Nephron progenitor cell (in vitro differentiated cells): ENCODE measurements around the gene ARPC5.

Experiments
- DNase-seq: peaks from one replicate; pipeline ENCODE4 v3.0.0; 2021
- H3K27ac Mint-ChIP-seq: 2 replicates; pipeline ENCODE4 v1.8.0; 2021; ENCODE audit warnings: mild to moderate bottlenecking, moderate library complexity, mixed read lengths
- H3K27me3 Mint-ChIP-seq: 2 replicates; pipeline ENCODE4 v1.8.0; 2021; ENCODE audit warnings: mild to moderate bottlenecking, low read depth, mixed read lengths; ENCODE audit not compliant: poor library complexity
- H3K36me3 Mint-ChIP-seq: 2 replicates; pipeline ENCODE4 v1.8.0; 2021; ENCODE audit warnings: low read depth, mixed read lengths
- H3K4me1 Mint-ChIP-seq: 2 replicates; pipeline ENCODE4 v1.8.0; 2021; ENCODE audit warnings: mixed read lengths
- H3K4me3 Mint-ChIP-seq: 2 replicates; pipeline ENCODE4 v1.8.0; 2021; ENCODE audit warnings: mild to moderate bottlenecking, moderate library complexity, mixed read lengths
- H3K9me3 Mint-ChIP-seq: 2 replicates; pipeline ENCODE4 v1.8.0; 2021; ENCODE audit warnings: mild to moderate bottlenecking, moderate library complexity, mixed read lengths
- TF ChIP-seq, protein P1 (sequence below): fragments of 200-600 bp; sonication (generic); IDR thresholded peaks from 2 replicates; pipeline ENCODE4 v1.5.0; 2021; ENCODE audit warnings: antibody characterized with exemption

Gene ARPC5

DNA sequence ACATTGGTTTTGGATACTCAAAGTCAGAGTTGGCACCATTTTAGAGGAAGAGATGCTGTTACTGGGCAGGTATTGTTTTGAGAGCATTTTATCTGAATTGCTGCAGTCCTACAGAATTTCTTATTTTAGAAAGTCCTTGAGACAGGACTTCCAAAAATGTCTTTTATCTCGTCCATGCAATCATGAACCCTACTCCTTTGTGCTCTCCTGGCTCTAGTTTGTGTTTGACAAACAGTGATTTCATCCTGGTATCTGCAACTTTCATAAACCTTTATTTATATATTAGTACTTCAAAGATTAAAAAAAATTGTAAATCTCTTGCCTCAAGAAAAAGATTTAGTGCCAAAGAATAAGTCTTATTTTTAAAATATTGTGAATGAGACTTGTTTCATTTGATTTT is 4.6 kb upstream of the ARPC5 start:
- Mint-ChIP-seq H3K4me3 (no peak overlapping the region), H3K27ac (no peak overlapping the region), H3K27me3 (peaks cover 49% of the 10 kb centered on the region), H3K36me3 (no peaks in the 10 kb centered on the region), H3K9me3 (no peaks in the 10 kb centered on the region), H3K4me1 (peaks cover 9% of the 10 kb centered on the region)
- no peak for DNase-seq
- TF ChIP-seq, protein P1, sequence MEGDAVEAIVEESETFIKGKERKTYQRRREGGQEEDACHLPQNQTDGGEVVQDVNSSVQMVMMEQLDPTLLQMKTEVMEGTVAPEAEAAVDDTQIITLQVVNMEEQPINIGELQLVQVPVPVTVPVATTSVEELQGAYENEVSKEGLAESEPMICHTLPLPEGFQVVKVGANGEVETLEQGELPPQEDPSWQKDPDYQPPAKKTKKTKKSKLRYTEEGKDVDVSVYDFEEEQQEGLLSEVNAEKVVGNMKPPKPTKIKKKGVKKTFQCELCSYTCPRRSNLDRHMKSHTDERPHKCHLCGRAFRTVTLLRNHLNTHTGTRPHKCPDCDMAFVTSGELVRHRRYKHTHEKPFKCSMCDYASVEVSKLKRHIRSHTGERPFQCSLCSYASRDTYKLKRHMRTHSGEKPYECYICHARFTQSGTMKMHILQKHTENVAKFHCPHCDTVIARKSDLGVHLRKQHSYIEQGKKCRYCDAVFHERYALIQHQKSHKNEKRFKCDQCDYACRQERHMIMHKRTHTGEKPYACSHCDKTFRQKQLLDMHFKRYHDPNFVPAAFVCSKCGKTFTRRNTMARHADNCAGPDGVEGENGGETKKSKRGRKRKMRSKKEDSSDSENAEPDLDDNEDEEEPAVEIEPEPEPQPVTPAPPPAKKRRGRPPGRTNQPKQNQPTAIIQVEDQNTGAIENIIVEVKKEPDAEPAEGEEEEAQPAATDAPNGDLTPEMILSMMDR = no peak

DNA sequence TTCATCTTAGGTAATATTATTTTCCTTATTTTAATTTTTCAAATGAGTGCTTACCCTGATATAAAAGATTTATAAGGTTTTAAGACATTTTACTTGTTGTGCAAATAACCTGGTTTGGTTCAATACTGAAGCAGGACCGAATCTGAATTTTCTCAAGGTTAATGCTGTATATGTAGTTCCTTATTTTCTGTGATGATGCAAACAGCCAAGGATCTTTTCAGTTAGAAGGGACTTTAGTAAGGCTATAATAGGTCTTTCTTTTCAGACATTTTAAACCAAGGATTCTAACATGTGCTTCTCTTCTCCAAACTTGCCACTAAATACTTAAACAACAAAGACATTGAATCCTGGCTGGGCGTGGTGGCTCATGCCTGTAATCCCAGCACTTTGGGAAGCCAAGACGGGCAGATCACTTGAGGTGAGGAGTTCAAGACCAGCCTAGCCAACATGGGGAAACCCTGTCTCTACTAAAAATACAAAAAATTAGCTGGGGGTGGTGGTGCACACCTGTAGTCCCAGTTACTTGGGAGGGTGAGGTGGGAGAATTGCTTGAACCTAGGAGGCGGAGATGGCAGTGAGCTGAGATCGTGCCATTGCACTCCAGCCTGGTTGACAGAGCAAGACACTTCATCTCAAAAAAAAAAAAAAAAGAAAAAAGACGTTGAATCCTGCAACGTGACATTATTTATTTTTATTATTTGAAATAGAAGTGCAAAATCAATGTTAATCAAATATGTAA is 3.2 kb upstream of the ARPC5 start:
- H3K36me3 Mint-ChIP-seq = no peaks in the 10 kb centered on the region
- H3K4me3 Mint-ChIP-seq = no peak overlapping the region
- H3K27me3 Mint-ChIP-seq = peaks cover 44% of the 10 kb centered on the region
- no peak overlapping the region for H3K27ac Mint-ChIP-seq
- H3K9me3 Mint-ChIP-seq = no peaks in the 10 kb centered on the region
- TF ChIP-seq, protein P1 = no peak
- H3K4me1 Mint-ChIP-seq = peaks cover 21% of the 10 kb centered on the region
- DNase-seq = no peak

DNA sequence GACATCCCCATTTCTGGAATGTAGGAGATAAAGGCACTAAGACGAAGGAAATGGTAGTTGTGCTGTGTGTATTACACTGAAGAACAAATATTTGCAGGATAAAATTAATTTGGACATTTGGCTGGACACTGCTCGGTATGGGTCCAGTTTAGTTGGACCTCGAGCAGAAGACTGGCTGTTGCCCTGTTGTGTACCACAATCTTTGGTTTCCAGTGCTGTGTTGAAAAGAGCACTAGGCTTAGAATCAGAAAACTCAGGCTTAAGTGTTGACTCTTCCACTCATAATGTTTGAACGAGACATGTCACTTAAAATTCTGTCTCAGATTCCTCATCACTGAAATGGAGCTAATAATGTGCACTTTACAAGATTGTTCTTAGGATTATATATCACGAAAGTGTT is 1.2 kb upstream of the ARPC5 start:
- Mint-ChIP-seq H3K27me3 (peaks cover 40% of the 10 kb centered on the region), H3K4me3 (peak overlapping the region; percentile 100), H3K36me3 (peaks cover 2% of the 10 kb centered on the region), H3K4me1 (peaks cover 38% of the 10 kb centered on the region), H3K27ac (no peak overlapping the region), H3K9me3 (no peaks in the 10 kb centered on the region)
- TF ChIP-seq, protein P1 = no peak
- no peak for DNase-seq

DNA sequence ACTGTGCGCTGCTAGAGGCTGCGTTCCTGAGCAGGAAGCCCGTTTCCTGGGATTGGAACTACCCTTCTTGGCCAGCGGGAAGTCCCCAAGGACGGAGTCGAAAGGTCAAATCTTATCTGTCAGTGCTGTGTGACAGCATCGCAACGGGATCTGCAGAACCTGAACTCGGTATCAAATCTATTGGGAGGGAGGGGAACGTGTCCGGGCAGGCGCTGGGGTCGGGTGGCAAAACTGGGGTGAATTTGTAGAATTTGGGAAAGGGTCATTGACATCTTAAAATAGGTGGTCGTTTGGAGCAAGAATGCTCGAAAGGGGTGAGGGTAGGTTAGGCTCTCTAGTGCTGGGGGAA is 725 bp upstream of the ARPC5 start:
- no peaks in the 10 kb centered on the region for H3K9me3 Mint-ChIP-seq
- H3K36me3 Mint-ChIP-seq = peaks cover 4% of the 10 kb centered on the region
- H3K4me3 Mint-ChIP-seq = peak overlapping the region; percentile 100
- TF ChIP-seq, protein P1 = no peak
- no peak overlapping the region for H3K27ac Mint-ChIP-seq
- peaks cover 40% of the 10 kb centered on the region for H3K27me3 Mint-ChIP-seq
- no peak for DNase-seq
- peaks cover 40% of the 10 kb centered on the region for H3K4me1 Mint-ChIP-seq

DNA sequence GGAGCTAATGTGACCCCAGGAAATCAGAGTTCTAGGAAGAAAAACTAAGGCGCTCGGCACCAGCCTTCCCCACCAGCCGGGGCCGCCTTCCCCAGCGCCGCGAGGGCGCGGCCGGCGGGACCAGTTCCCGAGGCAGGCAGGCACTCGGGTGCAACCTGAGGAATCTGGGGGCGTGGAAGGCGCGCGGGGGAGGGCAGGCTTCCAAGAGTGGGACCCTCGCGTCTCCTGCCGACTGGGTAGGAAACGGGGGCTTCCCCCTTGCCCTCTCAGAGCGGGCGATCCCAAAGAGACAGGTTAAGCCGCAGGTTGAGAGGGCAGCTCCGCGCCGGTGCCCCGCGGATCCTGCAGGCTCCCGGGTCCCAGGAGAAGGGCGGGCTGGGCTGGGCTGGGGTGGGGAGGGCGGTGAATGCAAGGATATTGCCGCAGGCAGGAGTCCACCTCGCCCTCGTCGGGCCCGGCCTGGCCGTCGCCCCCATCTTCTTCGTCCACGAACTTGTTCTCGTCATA is 431 bp downstream of the ARPC5 start:
- no peaks in the 10 kb centered on the region for H3K9me3 Mint-ChIP-seq
- H3K36me3 Mint-ChIP-seq = peaks cover 13% of the 10 kb centered on the region
- peaks cover 40% of the 10 kb centered on the region for H3K27me3 Mint-ChIP-seq
- TF ChIP-seq, protein P1 = no peak
- H3K4me1 Mint-ChIP-seq = peaks cover 48% of the 10 kb centered on the region
- peak overlapping the region; percentile 100 for H3K4me3 Mint-ChIP-seq
- H3K27ac Mint-ChIP-seq = peak overlapping the region; percentile 99
- peak; percentile 67 for DNase-seq

DNA sequence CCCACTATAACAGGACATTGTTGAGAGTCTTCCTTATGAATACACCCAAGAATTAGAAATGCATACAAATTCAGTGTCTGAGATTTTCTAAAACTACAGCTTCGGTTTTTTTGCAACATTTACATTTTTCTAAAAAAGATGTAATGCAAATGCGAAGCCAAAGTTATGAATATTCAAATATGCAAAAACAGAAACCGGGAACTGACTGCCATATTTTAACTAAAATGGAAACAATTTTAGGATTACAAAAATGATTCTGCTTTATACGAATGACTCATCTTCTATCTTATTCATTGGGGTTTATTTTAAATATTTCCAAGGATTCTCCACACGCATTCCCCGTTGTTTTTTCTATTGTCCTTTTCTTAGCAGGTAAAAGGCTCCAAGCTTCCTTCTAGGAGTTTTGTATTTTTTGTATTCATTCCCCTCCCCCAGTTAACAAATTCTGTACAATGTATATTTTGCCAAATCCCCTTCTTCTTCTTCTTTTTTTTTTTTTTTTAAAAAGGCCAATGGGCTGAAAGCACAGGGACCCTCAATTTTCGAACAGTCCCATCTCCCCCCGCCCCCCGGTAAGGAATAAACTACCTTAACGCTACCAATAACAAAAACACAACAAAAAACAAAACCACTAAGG is 1.0 kb downstream of the ARPC5 start:
- Mint-ChIP-seq H3K27ac (peak overlapping the region; percentile 96), H3K9me3 (no peaks in the 10 kb centered on the region), H3K36me3 (peaks cover 18% of the 10 kb centered on the region), H3K27me3 (peaks cover 35% of the 10 kb centered on the region), H3K4me1 (peaks cover 48% of the 10 kb centered on the region), H3K4me3 (peak overlapping the region; percentile 100)
- no peak for DNase-seq
- TF ChIP-seq, protein P1 = no peak
